Upper lobe of left lung (tissue), 6 donors: Measurements from ENCODE around the gene ARHGEF2. TPM values are rescaled to one million over a fixed set of nuclear protein-coding genes. Genes with fewer than 3 reads are reported as not detected.

ENCODE experiments used
- ATAC-seq, 2 donors: fragments of 200-7000 bp; cut with Tn5 transposase; one replicate each; pipeline ENCODE4 v1.9.1; 2022; ENCODE audit warnings: mild to moderate bottlenecking in 2 of 2, moderate library complexity in 2 of 2; ENCODE audit not compliant: low FRiP score in 2 of 2
- DNase-seq, 2 donors: peaks; one replicate each; pipeline ENCODE4 v3.0.0-alpha.2; 2019 to 2020
- H3K27ac ChIP-seq, 4 donors: fragments of 200-600 bp; sonication (generic); one replicate each; pipeline ENCODE4 v1.5.1; 2016 to 2019
- H3K27me3 ChIP-seq, 4 donors: fragments of 200-600 bp; sonication (generic); one replicate each; pipeline ENCODE4 v1.5.1; 2017 to 2019
- H3K36me3 ChIP-seq, 4 donors: fragments of 200-600 bp; sonication (generic); one replicate each; pipeline ENCODE4 v1.5.1; 2016 to 2019
- H3K4me1 ChIP-seq, 4 donors: fragments of 200-600 bp; sonication (generic); one replicate each; pipeline ENCODE4 v1.5.1; 2018 to 2019
- H3K4me3 ChIP-seq, 4 donors: fragments of 200-600 bp; sonication (generic); one replicate each; pipeline ENCODE4 v1.5.1; 2017 to 2019; ENCODE audit warnings: mild to moderate bottlenecking in 2 of 4, moderate library complexity in 1 of 4
- H3K9me3 ChIP-seq, 4 donors: fragments of 200-600 bp; sonication (generic); one replicate each; pipeline ENCODE4 v1.5.1; 2018 to 2019
- EP300 ChIP-seq, 4 donors: sonication (generic); formaldehyde crosslinking; IDR thresholded peaks; one replicate each; pipeline ENCODE4 v1.5.1; 2017; ENCODE audit warnings: antibody characterized with exemption in 4 of 4, control low read depth in 2 of 4
- POLR2A ChIP-seq, 4 donors: fragments of 450-650 bp; IDR thresholded peaks; one replicate each; pipeline ENCODE4 v1.5.1; 2016 to 2017; ENCODE audit warnings: antibody characterized with exemption in 4 of 4, mild to moderate bottlenecking in 2 of 4
- POLR2AphosphoS5 ChIP-seq, 2 donors: sonication (generic); formaldehyde crosslinking; IDR thresholded peaks; one replicate each; pipeline ENCODE4 v1.5.1; 2017; ENCODE audit warnings: antibody characterized with exemption in 2 of 2
- WGBS, 2 donors: methylation state at CpG; one replicate each; pipeline ENCODE4 v1.1.5; 2017 to 2018; 5-methylcytosine and 5-hydroxymethylcytosine counted together
- total RNA-seq, 6 donors: library from RNA; depleted of rRNA in 4 of 6; stranded (reverse); fragments of >200 nt in 4 of 6; gene quantifications; one replicate each; pipeline versions ENCODE4 v1.1.0 to v1.2.1, GENCODE V29; 2016 to 2021
- TF ChIP-seq, protein P1 (sequence below), 6 experiments: fragments of 450-650 bp in 4 of 6; fragments of 200-600 bp in 2 of 6; sonication (generic) in 2 of 6; IDR thresholded peaks; one replicate each; pipeline ENCODE4 v1.5.1; 2016 to 2019; ENCODE audit warnings: antibody characterized with exemption in 6 of 6
- donor health status: DM: no; HTN: no; CAD: no; lungs with moderate emphysema.
- donor health status: DM: no; HTN: yes; CAD: no; lungs with severe emphysema.

The ARHGEF2 gene
- total RNA-seq, 6 donors from 2014 or later = 198 to 969 (median 229) TPM

DNA sequence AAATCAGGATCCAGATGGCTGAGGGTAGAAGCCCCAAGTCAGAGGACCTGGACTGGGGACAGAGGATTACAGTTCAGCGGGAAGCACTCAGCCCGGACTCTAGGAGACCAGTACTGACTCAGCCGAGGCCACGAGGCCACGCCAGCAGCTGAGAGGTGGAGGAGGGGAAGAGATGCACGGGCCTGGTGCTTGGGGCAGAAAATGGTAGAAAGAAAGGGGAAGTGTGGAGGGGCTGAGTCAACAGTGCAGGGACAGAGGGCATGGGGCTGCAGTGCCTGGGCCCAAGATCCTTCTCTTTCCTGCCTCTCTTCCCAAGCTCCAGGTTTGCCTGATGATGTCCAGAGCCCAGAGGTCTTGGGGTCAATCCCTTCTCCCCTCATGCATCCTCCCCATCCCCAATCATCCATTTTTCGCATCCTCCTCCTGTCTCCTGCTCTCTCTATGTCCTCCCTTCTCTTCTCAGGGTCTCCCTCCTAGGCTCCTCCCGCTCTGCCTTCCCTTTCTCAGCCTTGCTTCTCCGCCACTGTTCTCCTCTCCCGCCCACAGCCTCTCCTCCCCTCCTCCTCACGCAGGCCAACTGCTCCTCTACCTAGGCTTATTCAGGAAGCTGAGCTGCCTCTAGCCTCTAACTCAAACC is 7.7 kb downstream of the ARHGEF2 start:
- H3K27ac ChIP-seq = peak overlapping the region; percentile 71 to 99 (median 91)
- peaks cover 97 to 100% (median 98%) of the 10 kb centered on the region in 4 donors for H3K4me1 ChIP-seq
- H3K27me3 ChIP-seq = no peaks in the 10 kb centered on the region
- peak; percentile 80 to 90 for ATAC-seq
- TF ChIP-seq POLR2A (IDR thresholded peaks at IDR 0.05) (peak in 1 of 4 donors; percentile 27), EP300 (IDR thresholded peaks at IDR 0.05) (no peak), POLR2AphosphoS5 (IDR thresholded peaks at IDR 0.05) (peak; percentile 42 to 51)
- TF ChIP-seq, protein P1, sequence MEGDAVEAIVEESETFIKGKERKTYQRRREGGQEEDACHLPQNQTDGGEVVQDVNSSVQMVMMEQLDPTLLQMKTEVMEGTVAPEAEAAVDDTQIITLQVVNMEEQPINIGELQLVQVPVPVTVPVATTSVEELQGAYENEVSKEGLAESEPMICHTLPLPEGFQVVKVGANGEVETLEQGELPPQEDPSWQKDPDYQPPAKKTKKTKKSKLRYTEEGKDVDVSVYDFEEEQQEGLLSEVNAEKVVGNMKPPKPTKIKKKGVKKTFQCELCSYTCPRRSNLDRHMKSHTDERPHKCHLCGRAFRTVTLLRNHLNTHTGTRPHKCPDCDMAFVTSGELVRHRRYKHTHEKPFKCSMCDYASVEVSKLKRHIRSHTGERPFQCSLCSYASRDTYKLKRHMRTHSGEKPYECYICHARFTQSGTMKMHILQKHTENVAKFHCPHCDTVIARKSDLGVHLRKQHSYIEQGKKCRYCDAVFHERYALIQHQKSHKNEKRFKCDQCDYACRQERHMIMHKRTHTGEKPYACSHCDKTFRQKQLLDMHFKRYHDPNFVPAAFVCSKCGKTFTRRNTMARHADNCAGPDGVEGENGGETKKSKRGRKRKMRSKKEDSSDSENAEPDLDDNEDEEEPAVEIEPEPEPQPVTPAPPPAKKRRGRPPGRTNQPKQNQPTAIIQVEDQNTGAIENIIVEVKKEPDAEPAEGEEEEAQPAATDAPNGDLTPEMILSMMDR (IDR thresholded peaks at IDR 0.05) = no peak
- no peaks in the 10 kb centered on the region for H3K9me3 ChIP-seq
- H3K36me3 ChIP-seq = peaks cover 6 to 40% (median 25%) of the 10 kb centered on the region in 4 donors
- WGBS, 2 donors = 19 to 29% methylated on average over 11 of the region's 11 CpGs
- peak; percentile 84 to 89 for DNase-seq
- H3K4me3 ChIP-seq = no peak overlapping the region

DNA sequence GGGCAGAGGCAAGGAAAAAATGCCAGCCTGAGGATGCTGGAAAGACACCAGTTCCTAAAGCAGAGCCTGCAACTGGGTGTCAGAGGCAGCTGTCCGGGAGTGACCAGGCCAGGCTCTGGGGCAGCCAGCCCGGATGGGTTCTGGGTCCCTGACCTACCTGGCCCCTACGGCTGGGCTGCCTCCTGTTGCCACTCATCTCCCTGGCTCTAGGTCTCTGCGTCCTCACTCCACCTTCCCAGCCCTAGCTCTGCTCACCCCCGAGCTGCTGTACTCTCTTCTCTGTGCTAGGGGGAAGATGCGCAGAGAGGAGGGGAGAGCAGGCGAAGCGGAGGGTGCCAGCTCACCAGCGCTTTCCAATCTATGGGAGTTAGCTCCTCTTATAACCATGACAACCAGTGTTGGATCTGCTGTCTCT is 9.0 kb downstream of the ARHGEF2 start:
- H3K4me1 ChIP-seq = peaks cover 86 to 91% (median 89%) of the 10 kb centered on the region in 4 donors
- H3K36me3 ChIP-seq = peaks cover 16 to 53% (median 37%) of the 10 kb centered on the region in 4 donors
- H3K9me3 ChIP-seq = no peaks in the 10 kb centered on the region
- no peaks in the 10 kb centered on the region for H3K27me3 ChIP-seq
- peak overlapping the region; percentile 71 to 99 (median 91) for H3K27ac ChIP-seq
- 50 to 81% methylated on average over 7 to 9 of the region's 9 CpGs for WGBS, 2 donors
- no peak for TF ChIP-seq POLR2AphosphoS5 (IDR thresholded peaks at IDR 0.05)
- TF ChIP-seq POLR2A (IDR thresholded peaks at IDR 0.05) = no peak
- TF ChIP-seq EP300 (IDR thresholded peaks at IDR 0.05) = no peak
- TF ChIP-seq, protein P1 (IDR thresholded peaks at IDR 0.05) = no peak
- DNase-seq (peak in 1 of 2 donors; percentile 33), ATAC-seq (no peak)
- H3K4me3 ChIP-seq = no peak overlapping the region

DNA sequence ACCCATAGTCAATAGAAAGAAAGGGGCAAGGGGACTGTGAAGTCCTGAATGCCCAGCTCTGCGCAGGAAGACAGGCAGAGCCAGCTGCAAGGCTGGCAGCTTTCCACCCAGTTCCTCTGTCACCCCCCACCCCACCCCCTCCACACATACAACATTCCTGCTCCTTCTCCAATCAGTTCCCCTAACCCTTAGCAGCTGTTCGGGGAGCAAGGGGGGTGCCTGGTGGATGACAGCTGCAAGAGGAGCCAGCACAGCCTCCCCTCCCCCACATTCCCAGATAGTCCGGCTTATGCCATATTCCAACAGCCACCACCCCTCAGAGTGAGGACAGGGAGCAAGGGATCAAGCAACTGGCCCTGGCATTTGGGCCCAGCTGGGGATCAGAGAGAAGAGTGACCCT is 9.7 kb downstream of the ARHGEF2 start:
- H3K27me3 ChIP-seq = no peaks in the 10 kb centered on the region
- peaks cover 18 to 58% (median 42%) of the 10 kb centered on the region in 4 donors for H3K36me3 ChIP-seq
- H3K4me1 ChIP-seq = peaks cover 81 to 84% (median 83%) of the 10 kb centered on the region in 4 donors
- ATAC-seq (peak in 1 of 2 donors; percentile 7), DNase-seq (no peak)
- no peak for TF ChIP-seq POLR2A (IDR thresholded peaks at IDR 0.05)
- TF ChIP-seq, protein P1 (IDR thresholded peaks at IDR 0.05) = no peak
- no peak for TF ChIP-seq POLR2AphosphoS5 (IDR thresholded peaks at IDR 0.05)
- no peak for TF ChIP-seq EP300 (IDR thresholded peaks at IDR 0.05)
- H3K9me3 ChIP-seq = no peaks in the 10 kb centered on the region
- H3K4me3 ChIP-seq = no peak overlapping the region
- H3K27ac ChIP-seq = peak overlapping the region; percentile 71 to 99 (median 91)
- whole genome bisulfite sequencing, 2 donors = 17 to 39% methylated on average over 3 of the region's 3 CpGs

DNA sequence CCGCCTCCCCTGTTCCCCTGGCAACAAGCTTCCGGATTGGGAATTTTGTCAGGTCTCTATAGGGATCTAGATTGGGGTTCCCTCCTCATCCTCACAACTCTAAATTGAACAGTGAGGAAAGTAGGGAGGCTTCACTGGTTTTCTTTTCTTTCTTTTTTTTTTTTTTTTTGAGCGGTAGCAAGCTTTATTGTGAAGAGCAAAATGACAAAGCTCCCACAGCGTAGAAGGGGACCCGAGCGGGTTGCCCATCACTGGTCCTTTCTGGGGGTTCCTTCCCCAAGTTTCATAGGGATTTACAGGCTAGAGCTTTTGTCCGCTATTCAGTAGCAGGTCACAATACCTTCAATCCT is 10.3 kb downstream of the ARHGEF2 start:
- 63 to 65% methylated on average over 7 of the region's 7 CpGs for WGBS, 2 donors
- Histone ChIP-seq H3K27me3 (no peaks in the 10 kb centered on the region), H3K27ac (peak overlapping the region; percentile 71 to 99 (median 91)), H3K9me3 (no peaks in the 10 kb centered on the region), H3K36me3 (peaks cover 18 to 64% (median 48%) of the 10 kb centered on the region in 4 donors), H3K4me1 (peaks cover 79 to 84% (median 81%) of the 10 kb centered on the region in 4 donors), H3K4me3 (peak overlapping the region in 2 of 4 donors; percentile 0 to 13)
- TF ChIP-seq, protein P1 (IDR thresholded peaks at IDR 0.05) = no peak
- no peak for TF ChIP-seq POLR2A (IDR thresholded peaks at IDR 0.05)
- TF ChIP-seq POLR2AphosphoS5 (IDR thresholded peaks at IDR 0.05) = no peak
- TF ChIP-seq EP300 (IDR thresholded peaks at IDR 0.05) = no peak
- no peak for DNase-seq
- ATAC-seq = no peak
